ENCODE measurements around the gene SEC14L2. TPM values are rescaled to one million over a fixed set of nuclear protein-coding genes. Genes with fewer than 3 reads are reported as not detected.

Gene SEC14L2
- total and polyA plus RNA-seq, 2 experiments from 2014 or later, result 2.5 to 4.2 TPM

GRCh38 chr22:30426388-30427353 is 29.9 kb downstream of the SEC14L2 start:
- no peaks in the 10 kb centered on the region for H4K20me1 ChIP-seq (replicated peaks; ENCODE audit: insufficient read depth)
- Mint-ChIP-seq H3K4me3 (peak overlapping the region; percentile 91), H3K27me3 (ENCODE audit: insufficient read depth, low read depth, poor library complexity) (peaks cover 24% of the 10 kb centered on the region), H3K9me3 (no peaks in the 10 kb centered on the region), H3K27ac (peak overlapping the region; percentile 75), H3K36me3 (ENCODE audit: low read depth) (peaks cover 17% of the 10 kb centered on the region), H3K4me1 (peaks cover 29% of the 10 kb centered on the region)
- peaks cover 23% of the 10 kb centered on the region for H3F3A ChIP-seq (replicated peaks; ENCODE audit: low read depth)
- peak overlapping the region; percentile 70 for H3K4me3 ChIP-seq
- peaks cover 13% of the 10 kb centered on the region for H3K4me1 ChIP-seq (ENCODE audit: insufficient read depth)
- peak; percentile 95 for DNase-seq (ENCODE audit: low spot score)
- H3K9me2 ChIP-seq (ENCODE audit: insufficient read depth), result no peaks in the 10 kb centered on the region
- ATAC-seq, result peak; percentile 28
- no peaks in the 10 kb centered on the region; the same call in 1 of the 2 replicates for H3K36me3 ChIP-seq (ENCODE audit: insufficient read depth)
- no peak overlapping the region for H3K27ac ChIP-seq (ENCODE audit: low read depth)
- peak overlapping the region; percentile 85 for H3K4me2 ChIP-seq
- TF ChIP-seq POLR2AphosphoS5 (IDR thresholded peaks at IDR 0.05; ENCODE audit: low read depth) (0 out of 2 replicates have a peak, but pooled peaks have one; percentile 21), NANOG (IDR thresholded peaks at IDR 0.05; ENCODE audit: borderline replicate concordance) (no peak), CTCF (conservative IDR thresholded peaks at IDR 0.05; ENCODE audit: low read depth in 2 of 2) (peak; percentile 70 to 86), CREB1 (CRISPR knock-in tag; IDR thresholded peaks at IDR 0.05; ENCODE audit: low read depth) (no peak), ZNF331 (CRISPR knock-in tag; IDR thresholded peaks at IDR 0.05; ENCODE audit: low read depth) (no peak), ETS1 (IDR thresholded peaks at IDR 0.05) (no peak)
- H2AFZ ChIP-seq, result peak overlapping the region; percentile 67; the same call in 1 of the 2 replicates
- 0 out of 2 replicates have a peak, but pooled peaks cover 5% of the 10 kb centered on the region for H3K79me2 ChIP-seq (replicated peaks; ENCODE audit: insufficient read depth)
- H3K27me3 ChIP-seq (ENCODE audit: insufficient read depth), result no peaks in the 10 kb centered on the region

- Histone ChIP-seq H3K79me2 (replicated peaks; ENCODE audit: insufficient read depth) (no peaks in the 10 kb centered on the region), H2AFZ (no peak overlapping the region), H3K27me3 (ENCODE audit: insufficient read depth) (no peaks in the 10 kb centered on the region), H3K27ac (ENCODE audit: low read depth) (no peak overlapping the region), H3K36me3 (ENCODE audit: insufficient read depth) (no peaks in the 10 kb centered on the region; the same call in 1 of the 2 replicates), H3F3A (replicated peaks; ENCODE audit: low read depth) (peaks cover 22% of the 10 kb centered on the region), H3K4me2 (no peak overlapping the region), H3K4me3 (no peak overlapping the region), H3K4me1 (ENCODE audit: insufficient read depth) (peaks cover under 1% of the 10 kb centered on the region; the same call in 1 of the 2 replicates), H4K20me1 (replicated peaks; ENCODE audit: insufficient read depth) (no peaks in the 10 kb centered on the region), H3K9me2 (ENCODE audit: insufficient read depth) (no peaks in the 10 kb centered on the region)
- peaks cover 17% of the 10 kb centered on the region; the same call in 2 of the 3 replicates for H3K4me1 Mint-ChIP-seq
- H3K36me3 Mint-ChIP-seq (ENCODE audit: low read depth), result peaks cover 11% of the 10 kb centered on the region
- H3K27ac Mint-ChIP-seq, result no peak overlapping the region
- peaks cover 24% of the 10 kb centered on the region for H3K27me3 Mint-ChIP-seq (ENCODE audit: insufficient read depth, low read depth, poor library complexity)
- no peak for ATAC-seq
- H3K4me3 Mint-ChIP-seq, result no peak overlapping the region
- no peaks in the 10 kb centered on the region for H3K9me3 Mint-ChIP-seq
- DNase-seq (ENCODE audit: low spot score), result no peak
- TF ChIP-seq EZH2phosphoT487 (IDR thresholded peaks at IDR 0.05; ENCODE audit: unreplicated experiment), result no peak
- TF ChIP-seq ZNF462 (CRISPR knock-in tag; IDR thresholded peaks at IDR 0.05), result no peak
- no peak for TF ChIP-seq JUNB (IDR thresholded peaks at IDR 0.05; ENCODE audit: unreplicated experiment)
- no peak for TF ChIP-seq ZNF114 (CRISPR knock-in tag; IDR thresholded peaks at IDR 0.05)
These were observed 31.1 kb downstream of the SEC14L2 start for GRCh38 chr22:30427871-30428270.
